ENCODE data around the gene ERBB4. TPM values are rescaled to one million over a fixed set of nuclear protein-coding genes. Genes with fewer than 3 reads are reported as not detected.

ERBB4 gene
- total RNA-seq, 1 experiment from 2014 or later = 0.04 TPM

GRCh38 chr2:212156088-212156487 is 382.5 kb downstream of the ERBB4 start:
- H4K8ac ChIP-seq (replicated peaks; ENCODE audit: insufficient read length, low read depth, low read length) = no peak overlapping the region
- no peak overlapping the region for H2BK15ac ChIP-seq (ENCODE audit: low read depth, low read length)
- no peak overlapping the region for H3K56ac ChIP-seq (ENCODE audit: insufficient read length, low read depth, low read length)
- H3K27me3 Mint-ChIP-seq (ENCODE audit: low read depth) = no peaks in the 10 kb centered on the region
- H3K4me3 Mint-ChIP-seq = no peak overlapping the region
- H3K79me1 ChIP-seq (ENCODE audit: insufficient read depth, low read depth, low read length, poor library complexity, severe bottlenecking) = no peaks in the 10 kb centered on the region
- no peak overlapping the region for H3K23ac ChIP-seq (ENCODE audit: insufficient read length, low read depth, low read length)
- no peak overlapping the region for H2BK20ac ChIP-seq (ENCODE audit: low read depth, low read length, poor library complexity, severe bottlenecking)
- TF ChIP-seq CTCF (conservative IDR thresholded peaks at IDR 0.05) = no peak
- no peaks in the 10 kb centered on the region for H3K27me3 ChIP-seq (ENCODE audit: insufficient read depth, low read length)
- H2AK5ac ChIP-seq (ENCODE audit: insufficient read length, low read length) = no peak overlapping the region
- H3K4me2 ChIP-seq (ENCODE audit: insufficient read depth, insufficient read length, low read length) = no peak overlapping the region
- H2BK5ac ChIP-seq (ENCODE audit: insufficient read length, low read length) = no peak overlapping the region
- H3K18ac ChIP-seq (ENCODE audit: insufficient read length, low read depth, low read length) = no peak overlapping the region
- H3K14ac ChIP-seq (ENCODE audit: insufficient read depth, low read length) = no peak overlapping the region
- no peak overlapping the region for H4K91ac ChIP-seq (ENCODE audit: insufficient read length, low read depth, low read length)
- H3K27ac Mint-ChIP-seq = no peak overlapping the region
- H4K5ac ChIP-seq (ENCODE audit: insufficient read length, low read depth, low read length) = no peak overlapping the region
- H2AFZ ChIP-seq (ENCODE audit: low read length) = no peak overlapping the region
- no peaks in the 10 kb centered on the region for H3K79me2 ChIP-seq (ENCODE audit: insufficient read depth, low read length)
- WGBS (ENCODE audit: extremely low coverage, insufficient read length, low lambda C conversion rate) = no CpG with 5 or more reads among the region's 3 CpGs
- no peaks in the 10 kb centered on the region for H4K20me1 ChIP-seq (ENCODE audit: control insufficient read depth, insufficient read depth, insufficient read length)
- H2BK12ac ChIP-seq (ENCODE audit: insufficient read length, low read depth, low read length) = no peak overlapping the region
- no peaks in the 10 kb centered on the region for H3K36me3 Mint-ChIP-seq (ENCODE audit: insufficient read depth in 1 of 3, low read depth in 3 of 3)
- no peak overlapping the region for H3K4ac ChIP-seq (ENCODE audit: low read depth, low read length)
- H3K4me1 ChIP-seq (ENCODE audit: insufficient read depth, low read length) = no peaks in the 10 kb centered on the region
- H3T11ph ChIP-seq (ENCODE audit: low read length) = no peak overlapping the region
- no peak overlapping the region for H3K9ac ChIP-seq (ENCODE audit: extremely low read depth, insufficient read length, low read length)
- no peak for DNase-seq
- H3K9me3 ChIP-seq (ENCODE audit: control insufficient read depth, low read depth, low read length) = no peaks in the 10 kb centered on the region
- H3K23me2 ChIP-seq (ENCODE audit: insufficient read length, low read depth, low read length, poor library complexity, severe bottlenecking) = no peaks in the 10 kb centered on the region
- H3K9me3 Mint-ChIP-seq = no peaks in the 10 kb centered on the region
- no peak overlapping the region for H2BK120ac ChIP-seq (ENCODE audit: low read depth, low read length, poor library complexity, severe bottlenecking)
- H3K4me1 Mint-ChIP-seq = peaks cover 4 to 5% of the 10 kb centered on the region in 2 experiments; a peak in 2 of 4 replicates
- no peak overlapping the region for H3K27ac ChIP-seq (ENCODE audit: insufficient read length, low read depth, low read length)

Measured in H9 (cell line).